Right renal cortex interstitium (tissue), 3 donors: ENCODE data around the gene URB1. TPM values are rescaled to one million over a fixed set of nuclear protein-coding genes. Genes with fewer than 3 reads are reported as not detected.

Experiments used
- polyA plus RNA-seq, 3 donors: library from polyadenylated mRNA; unstranded; fragments of 120-200 nt; gene quantifications; one replicate each; pipeline ENCODE4 v1.2.1, GENCODE V29; 2013; ENCODE audit not compliant: insufficient read length in 3 of 3

URB1 gene
- polyA plus RNA-seq, 3 donors = 10.0 to 10.7 (median 10.7) TPM

Other genes with a start within 250 kb of the URB1 start
- gene MIS18A, start 114.0 kb downstream of the URB1 start, polyA plus RNA-seq = 10 to 100 TPM; 23.4 to 25.3 (median 24.1) TPM
- gene MRAP, start 94.2 kb downstream of the URB1 start, polyA plus RNA-seq = not detected
- 1 to 10 TPM; 2.4 to 3.1 (median 2.5) TPM for gene EVA1C, start 19.7 kb upstream of the URB1 start, polyA plus RNA-seq
- gene TCP10L, start 192.5 kb upstream of the URB1 start, polyA plus RNA-seq = 1 to 10 TPM; 1.2 to 1.9 (median 1.5) TPM
- 10 to 100 TPM; 57.7 to 63.1 (median 62.2) TPM for gene CFAP298, start 219.4 kb upstream of the URB1 start, polyA plus RNA-seq